ENCODE data around the gene S100A10. TPM values are rescaled to one million over a fixed set of nuclear protein-coding genes. Genes with fewer than 3 reads are reported as not detected.

Gene S100A10
- total RNA-seq, 4 donors from 2014 or later: 127 to 351 (median 161) TPM

- no peak for DNase-seq (ENCODE audit: low spot score)
- no peak for TF ChIP-seq CTCF (IDR thresholded peaks at IDR 0.05)
- ATAC-seq (ENCODE audit: low FRiP score): no peak
These were observed 450 bp downstream of the S100A10 start for GRCh38 chr1:151993084-151993733.

- DNase-seq (ENCODE audit: low spot score) (peak; percentile 80), ATAC-seq (ENCODE audit: low FRiP score) (peak; percentile 78)
- no peak for TF ChIP-seq CTCF (IDR thresholded peaks at IDR 0.05)
These were observed 1.2 kb downstream of the S100A10 start for GRCh38 chr1:151992303-151993083.

DNA sequence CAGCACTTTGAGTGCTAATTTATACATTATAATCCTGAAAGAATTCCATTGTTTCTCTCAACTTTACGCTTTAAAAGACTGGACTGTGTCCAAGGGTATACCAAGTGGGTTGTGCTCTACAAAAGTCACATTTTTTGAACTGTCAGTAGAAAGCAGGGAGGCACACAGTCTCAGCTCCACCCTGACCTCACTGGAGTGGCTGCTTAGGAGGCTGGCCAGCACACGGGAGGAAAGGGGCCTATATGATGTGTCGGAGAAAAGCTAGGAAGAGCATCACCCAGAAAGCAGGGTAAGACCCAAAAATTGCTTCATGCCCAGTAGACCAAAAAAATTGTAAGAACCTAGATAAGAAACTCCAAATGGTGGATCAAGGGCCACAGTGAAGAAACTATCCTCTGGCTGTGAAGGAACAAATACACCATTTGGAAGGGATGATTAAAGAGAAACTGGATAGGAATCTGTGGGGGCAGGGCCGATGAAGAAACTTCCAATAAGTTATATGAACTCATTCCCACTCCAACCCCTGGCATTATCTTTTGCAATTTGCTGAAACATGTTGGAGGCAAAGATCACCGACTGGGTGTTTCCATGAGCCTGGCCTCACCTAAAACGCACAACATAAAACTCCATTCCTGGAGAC lies 1.9 kb downstream of the S100A10 start:
- ATAC-seq (ENCODE audit: low FRiP score) (no peak), DNase-seq (ENCODE audit: low spot score) (no peak)
- TF ChIP-seq CTCF (IDR thresholded peaks at IDR 0.05): no peak

DNA sequence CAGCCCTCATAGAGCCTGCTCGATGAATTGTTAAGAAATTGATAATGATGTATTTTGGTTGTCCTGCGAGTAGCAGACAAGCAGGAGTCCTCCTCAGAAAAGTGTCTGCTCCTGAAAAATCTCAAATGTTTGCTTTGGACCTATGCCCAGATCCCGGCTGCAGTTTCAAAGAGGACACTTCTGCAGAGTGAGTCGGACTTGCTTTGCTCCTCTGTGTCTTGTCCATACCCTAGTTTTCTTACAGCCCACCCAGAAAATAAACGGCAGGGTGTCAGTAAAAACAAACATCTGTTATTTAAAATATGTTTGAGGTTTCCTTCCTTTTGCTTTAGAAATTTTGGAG lies 2.8 kb downstream of the S100A10 start:
- no peak for ATAC-seq (ENCODE audit: low FRiP score)
- DNase-seq (ENCODE audit: low spot score): no peak
- TF ChIP-seq CTCF (IDR thresholded peaks at IDR 0.05): no peak

GRCh38 chr1:151990058-151990855 lies 3.4 kb downstream of the S100A10 start:
- ATAC-seq (ENCODE audit: low FRiP score) (no peak), DNase-seq (ENCODE audit: low spot score) (no peak)
- TF ChIP-seq CTCF (IDR thresholded peaks at IDR 0.05): no peak

DNA sequence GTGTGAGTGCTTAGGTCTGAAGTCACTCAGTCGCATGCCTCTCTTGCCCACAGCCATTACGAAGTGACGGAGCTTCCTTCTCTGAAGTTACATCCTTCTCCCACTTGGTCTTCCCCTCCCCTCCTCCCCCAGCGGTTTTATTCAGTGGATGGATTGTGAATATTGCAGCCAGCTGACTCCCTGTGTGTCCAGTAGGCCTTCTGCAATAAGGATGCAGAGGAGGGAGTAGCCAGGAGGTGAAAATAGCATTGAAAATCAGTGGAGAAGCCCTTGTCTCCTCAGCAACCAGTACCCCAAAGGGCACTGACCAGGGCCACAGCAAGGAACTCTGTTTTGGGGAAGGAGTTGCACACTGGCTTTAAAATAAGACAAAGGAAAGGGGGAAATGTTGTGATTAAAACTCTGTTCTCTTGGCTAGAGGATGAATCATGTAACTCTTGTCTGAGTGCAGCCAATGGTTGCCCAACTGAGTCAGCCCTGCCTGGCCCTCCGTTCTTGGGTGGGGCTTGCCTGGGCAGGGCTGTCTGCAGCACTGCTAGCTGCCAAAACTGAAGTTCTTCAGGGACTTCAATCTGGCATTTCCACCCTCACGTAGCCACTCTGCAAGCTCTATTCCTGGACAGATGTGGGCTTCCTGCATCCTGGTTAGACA lies 4.3 kb downstream of the S100A10 start:
- DNase-seq (ENCODE audit: low spot score): no peak
- TF ChIP-seq CTCF (IDR thresholded peaks at IDR 0.05): no peak
- peak; percentile 57 for ATAC-seq (ENCODE audit: low FRiP score)
